Suprapubic skin (tissue), 4 donors: ENCODE results near the gene RUNX2.

Experiments used
- CTCF ChIP-seq, 2 donors: fragments of 200-600 bp in 1 of 2; fragments of 450-650 bp in 1 of 2; sonication (generic) in 1 of 2; IDR thresholded peaks; one replicate each; pipeline ENCODE4 v1.5.1; 2016 to 2019; ENCODE audit warnings: antibody characterized with exemption in 2 of 2, mild to moderate bottlenecking in 1 of 2, moderate library complexity in 1 of 2
- POLR2A ChIP-seq, 2 donors: fragments of 450-650 bp; IDR thresholded peaks; one replicate each; pipeline ENCODE4 v1.6.1; 2017; ENCODE audit warnings: antibody characterized with exemption in 2 of 2, mild to moderate bottlenecking in 2 of 2, moderate library complexity in 2 of 2
- POLR2AphosphoS5 ChIP-seq, 3 donors: sonication (generic); formaldehyde crosslinking; IDR thresholded peaks; one replicate each; pipeline ENCODE4 v1.6.1; 2017; ENCODE audit warnings: antibody characterized with exemption in 3 of 3

- TF ChIP-seq POLR2A (IDR thresholded peaks at IDR 0.05): no peak
- no peak for TF ChIP-seq POLR2AphosphoS5 (IDR thresholded peaks at IDR 0.05)
- TF ChIP-seq CTCF (IDR thresholded peaks at IDR 0.05): no peak
These were observed 303.3 kb downstream of the RUNX2 start for GRCh38 chr6:45631396-45631795.
